Transverse colon (tissue), 4 donors: ENCODE measurements around the gene NUMA1.

Experiments used
- CTCF ChIP-seq, 5 experiments: fragments of 200-600 bp in 3 of 5; fragments of 450-650 bp in 2 of 5; sonication (generic) in 3 of 5; IDR thresholded peaks; 1 replicate in 2 of 5; 2 replicates in 3 of 5; pipeline ENCODE4 v1.5.1; 2016 to 2017; ENCODE audit warnings: antibody characterized with exemption in 5 of 5, inconsistent platforms in 3 of 5, mild to moderate bottlenecking in 2 of 5, moderate library complexity in 1 of 5
- POLR2A ChIP-seq: fragments of 450-650 bp; IDR thresholded peaks from one replicate; pipeline ENCODE4 v1.6.1; 2016; ENCODE audit warnings: antibody characterized with exemption, mild to moderate bottlenecking, moderate library complexity
- POLR2AphosphoS5 ChIP-seq, 3 donors: sonication (generic); formaldehyde crosslinking; IDR thresholded peaks; one replicate each; pipeline ENCODE4 v1.6.1; 2016; ENCODE audit warnings: antibody characterized with exemption in 3 of 3

GRCh38 chr11:72120930-72121329 lies 40.6 kb upstream of the NUMA1 start:
- TF ChIP-seq CTCF (IDR thresholded peaks at IDR 0.05) (no peak), POLR2AphosphoS5 (IDR thresholded peaks at IDR 0.05) (no peak), POLR2A (no peak)
